H54 (cell line): Measurements from ENCODE around the gene CA10.

ENCODE experiments used
- DNase-seq: peaks from one replicate; pipeline ENCODE4 v3.0.0; 2011; ENCODE audit warnings: low spot score, mixed read lengths; ENCODE audit not compliant: insufficient read length
- FAIRE-seq: peaks from 3 replicates; lab custom pipeline; 2011; peaks lifted over from hg19 to GRCh38; lab: Jason Lieb, UNC
- POLR2A ChIP-seq: IDR thresholded peaks from 2 replicates; pipeline ENCODE4 v1.6.1; 2011; ENCODE audit warnings: low read depth, mild to moderate bottlenecking, low read length

CA10 gene

DNA sequence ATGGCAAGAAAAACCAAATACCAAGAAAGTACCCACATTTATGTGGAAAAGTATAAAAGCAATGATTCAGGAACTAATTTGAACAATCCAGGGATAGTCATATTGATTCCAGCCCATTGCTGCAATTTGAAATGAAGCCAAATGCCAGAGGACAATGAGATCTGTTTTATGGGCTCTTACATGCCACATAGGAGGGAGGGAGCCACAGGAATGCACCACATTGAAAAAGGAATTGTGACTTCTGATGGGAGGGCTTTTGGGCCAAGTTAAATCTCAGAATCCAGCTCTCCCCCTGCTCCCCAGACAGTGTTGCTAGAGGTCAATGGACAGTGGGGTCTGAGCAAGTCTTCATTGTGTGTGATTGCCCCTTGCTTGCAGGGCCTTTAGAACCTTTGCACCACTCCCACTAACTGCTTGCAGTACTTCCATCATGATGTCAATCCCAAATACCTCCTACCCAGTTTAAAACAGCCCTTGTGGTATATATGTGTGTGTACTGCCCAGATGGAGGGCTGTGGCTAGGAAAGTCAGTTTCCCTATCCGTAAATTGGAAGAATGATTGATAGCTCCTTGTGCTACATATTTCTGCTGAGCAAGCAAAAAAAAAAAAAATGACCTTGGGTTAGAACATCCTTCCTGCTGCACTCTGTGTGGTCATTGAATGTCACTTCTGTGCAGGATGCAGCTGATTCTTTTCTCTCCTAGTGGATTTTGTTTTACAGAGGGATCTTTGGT is 491.4 kb downstream of the CA10 start:
- TF ChIP-seq POLR2A: no peak
- DNase-seq: no peak
- no peak for FAIRE-seq

DNA sequence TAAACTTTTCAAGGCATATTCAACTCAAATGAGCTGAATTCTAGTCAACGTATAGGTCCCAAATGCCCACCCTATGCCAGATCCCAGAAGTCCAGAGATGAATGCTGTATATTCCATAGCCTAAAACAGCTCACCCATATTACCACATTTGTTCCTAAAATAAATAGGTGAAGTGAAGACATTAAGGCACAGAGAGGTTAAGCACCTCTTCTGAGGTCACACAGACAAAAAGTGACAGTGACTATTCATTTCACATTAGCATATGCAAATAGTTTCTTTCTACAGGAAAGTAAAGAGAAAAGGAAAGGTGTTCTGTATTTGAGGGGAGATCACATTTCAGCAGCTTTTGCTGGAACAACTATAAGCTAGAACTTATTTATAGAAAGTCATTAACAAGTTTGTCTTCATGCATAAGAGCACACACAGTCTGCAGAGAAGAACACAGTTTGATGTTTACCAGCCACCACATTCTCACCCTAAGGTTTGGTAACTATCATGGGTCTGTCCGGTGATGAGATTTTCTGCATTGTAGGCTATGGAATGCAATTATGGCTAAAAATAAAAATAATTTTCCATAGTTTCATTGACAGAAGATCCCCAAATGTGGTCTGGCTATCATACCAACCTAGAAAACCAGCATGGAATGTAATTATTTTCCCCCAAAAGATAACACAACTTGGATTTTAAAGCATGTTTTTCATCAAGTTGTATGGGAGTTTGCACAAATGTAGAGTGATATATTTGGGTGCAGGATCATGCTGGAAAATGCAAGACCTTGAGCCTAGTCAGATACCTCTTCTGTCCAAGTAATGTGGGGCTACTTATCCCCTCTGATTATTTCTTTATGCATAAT is 496.1 kb downstream of the CA10 start:
- no peak for TF ChIP-seq POLR2A
- DNase-seq (no peak), FAIRE-seq (no peak)

DNA sequence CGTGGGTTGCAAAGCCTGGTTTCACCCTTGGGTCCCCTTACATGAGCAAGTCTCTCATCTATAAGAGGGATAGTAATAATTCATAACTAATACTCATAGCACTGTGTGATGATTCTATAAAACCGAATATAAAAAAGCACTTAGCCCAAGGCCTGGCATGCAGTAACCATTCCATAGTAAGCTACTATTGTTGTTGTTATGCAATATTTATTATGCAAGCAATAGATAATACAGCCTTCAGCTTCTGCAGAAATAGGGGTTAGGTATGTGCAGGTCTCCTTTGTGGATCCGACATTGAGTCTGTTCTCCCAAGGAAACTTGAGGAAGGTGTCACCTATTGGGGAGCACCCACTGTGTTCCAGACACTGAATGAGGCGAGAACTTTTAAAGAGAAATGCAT is 497.1 kb downstream of the CA10 start:
- DNase-seq: no peak
- no peak for TF ChIP-seq POLR2A
- FAIRE-seq: no peak

DNA sequence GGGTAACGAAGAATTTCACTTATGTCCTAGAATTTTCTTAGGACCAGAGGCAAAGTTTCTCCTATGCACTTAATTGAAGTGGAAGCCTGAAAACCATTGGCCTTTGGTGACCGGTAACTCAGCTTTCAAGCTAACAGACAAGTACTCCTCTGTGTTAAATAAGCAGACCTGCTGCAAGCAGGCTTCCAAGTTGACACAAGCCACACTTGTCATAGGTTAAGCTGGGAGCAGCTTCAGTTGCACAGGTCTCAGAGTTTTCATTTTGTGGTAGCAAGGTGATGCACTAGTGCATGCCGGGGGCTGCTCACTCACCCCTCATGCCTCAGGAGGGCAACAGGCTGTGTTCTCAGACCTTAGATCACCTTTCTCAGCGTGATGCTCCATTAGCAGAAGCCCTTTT is 498.2 kb downstream of the CA10 start:
- DNase-seq (no peak), FAIRE-seq (no peak)
- TF ChIP-seq POLR2A: no peak

DNA sequence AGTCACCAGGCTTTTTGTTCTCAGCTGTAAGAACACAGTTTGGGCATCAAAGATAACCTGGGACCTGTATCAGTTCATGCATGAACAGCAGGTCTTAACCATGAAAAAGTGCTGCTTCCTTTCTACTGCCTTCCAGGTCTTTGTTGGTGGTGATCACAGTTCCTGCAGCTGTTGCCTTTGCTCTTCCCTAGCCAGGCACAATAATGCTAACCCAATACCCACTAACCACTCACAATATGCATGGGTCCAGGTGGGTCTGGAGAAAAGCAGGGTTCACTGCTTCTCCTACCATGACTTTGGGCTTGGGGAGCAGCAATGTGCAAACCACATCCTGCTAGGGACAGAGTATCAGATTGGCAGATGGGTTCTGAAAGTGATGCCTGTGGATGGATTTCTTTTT is 501.3 kb downstream of the CA10 start:
- FAIRE-seq: no peak
- DNase-seq: no peak
- no peak for TF ChIP-seq POLR2A

DNA sequence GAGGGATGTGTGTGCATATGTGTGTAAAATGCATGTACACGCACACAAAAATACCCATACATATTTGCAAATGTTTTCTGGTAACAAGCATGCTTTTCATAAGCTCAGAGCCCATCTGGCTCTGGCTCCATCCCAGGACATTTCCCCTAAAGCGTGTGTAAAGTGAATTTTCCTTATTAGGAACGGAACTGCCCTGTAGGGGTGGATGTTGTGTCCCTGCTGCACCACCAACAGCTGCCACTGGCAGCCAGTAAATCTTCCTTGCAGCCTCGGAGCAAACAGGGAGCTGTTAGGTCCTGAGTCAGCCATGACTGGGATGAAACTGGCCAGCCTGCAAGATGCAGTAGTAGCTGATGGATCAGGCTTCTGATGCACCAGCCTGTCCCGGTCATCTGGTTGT is 504.6 kb downstream of the CA10 start:
- DNase-seq (peak; percentile 14), FAIRE-seq (no peak)
- TF ChIP-seq POLR2A: no peak

DNA sequence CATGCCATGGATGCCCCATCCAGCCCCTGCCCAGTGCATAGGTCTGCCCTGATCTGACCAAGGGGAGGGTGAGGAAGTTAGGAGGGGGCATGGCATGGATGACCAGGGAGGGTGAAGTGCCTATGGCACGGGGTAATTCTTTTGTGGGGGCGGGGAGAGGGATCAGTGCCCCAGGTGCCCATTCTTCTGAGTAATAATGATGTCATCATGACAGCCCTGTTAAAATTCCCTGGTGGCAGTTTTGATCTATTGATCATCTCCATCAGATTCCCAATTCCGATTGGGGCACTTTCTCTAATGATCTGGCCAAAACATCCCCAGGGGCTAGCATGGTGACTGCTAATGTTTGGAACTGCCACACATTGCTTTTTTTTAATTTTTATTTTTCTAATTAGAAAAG is 506.0 kb downstream of the CA10 start:
- TF ChIP-seq POLR2A: no peak
- DNase-seq (no peak), FAIRE-seq (no peak)

DNA sequence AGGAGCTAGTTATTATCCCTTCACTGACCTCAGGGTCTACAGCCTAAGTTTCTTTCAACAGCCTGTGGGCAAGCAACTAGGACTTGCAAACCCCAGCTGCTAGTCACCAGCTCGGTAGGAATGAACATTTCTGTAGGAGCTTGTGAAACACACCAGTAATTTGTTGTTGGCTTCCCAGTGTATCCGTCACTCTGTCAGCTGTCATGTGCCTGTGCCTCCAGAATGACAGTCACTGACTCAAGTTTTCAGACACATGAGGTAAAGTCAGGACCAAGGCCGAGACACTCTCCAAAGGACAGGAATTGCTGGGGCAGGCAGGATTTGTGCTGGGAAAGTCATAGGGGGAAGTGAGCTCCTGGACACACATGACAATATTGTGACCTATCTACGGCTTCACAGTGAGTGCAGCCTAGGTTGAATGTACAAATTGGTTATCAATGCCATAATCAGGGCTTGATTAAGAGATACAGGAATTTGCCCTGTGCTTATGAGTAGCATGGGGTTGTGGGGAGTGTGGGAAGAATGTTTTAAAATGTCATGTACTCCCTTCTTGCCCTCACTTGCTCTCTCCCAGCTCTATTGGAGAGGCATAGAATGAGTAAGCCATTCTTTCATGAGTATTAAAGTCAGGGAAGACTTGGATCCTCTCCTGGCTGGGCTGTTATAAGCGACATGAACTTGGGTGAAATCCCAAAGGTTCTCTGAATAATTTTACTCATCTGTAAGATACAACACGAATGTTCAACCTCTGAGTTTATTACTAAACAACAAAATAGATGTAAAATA is 506.8 kb downstream of the CA10 start:
- DNase-seq: no peak
- TF ChIP-seq POLR2A: no peak
- no peak for FAIRE-seq

DNA sequence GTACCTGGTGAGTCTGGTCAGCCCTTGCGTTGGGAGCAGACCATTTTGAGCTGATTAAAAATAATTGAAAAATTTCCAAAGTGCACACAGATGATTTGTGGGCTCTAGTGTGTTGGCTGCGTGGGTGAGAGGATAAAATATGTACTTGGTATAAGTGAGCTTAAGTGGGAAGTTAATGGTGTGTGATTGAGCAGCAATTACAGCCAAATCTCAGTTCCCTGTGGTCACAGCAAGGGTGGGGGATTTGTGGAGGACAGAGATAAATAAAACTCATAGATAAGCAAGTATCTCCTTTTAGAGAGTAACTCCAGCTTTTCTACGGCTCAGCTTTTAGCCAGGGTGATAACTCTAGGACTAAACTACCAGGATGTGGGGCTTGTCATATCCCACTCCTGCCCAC is 507.7 kb downstream of the CA10 start:
- no peak for TF ChIP-seq POLR2A
- DNase-seq: no peak
- FAIRE-seq: no peak

DNA sequence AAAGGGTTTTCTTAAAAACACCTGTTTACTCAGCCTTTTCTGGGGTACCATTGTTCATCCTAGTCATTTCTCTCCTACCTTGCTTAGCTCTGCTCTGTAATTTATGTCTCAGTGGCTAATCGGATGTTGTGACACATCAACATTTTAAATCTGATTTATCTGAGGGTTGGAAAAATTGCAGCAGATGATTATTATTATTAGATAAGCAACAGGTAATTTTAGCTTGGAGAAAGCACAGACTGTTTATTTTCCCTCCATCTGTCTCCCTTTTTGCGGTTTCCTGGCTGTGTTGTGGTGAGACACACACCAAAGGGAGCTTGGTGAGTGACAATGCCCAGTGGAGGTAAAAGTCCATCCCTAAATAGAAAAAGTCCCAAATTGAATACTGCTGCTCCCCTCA is 508.3 kb downstream of the CA10 start:
- DNase-seq: no peak
- TF ChIP-seq POLR2A: no peak
- FAIRE-seq: no peak

DNA sequence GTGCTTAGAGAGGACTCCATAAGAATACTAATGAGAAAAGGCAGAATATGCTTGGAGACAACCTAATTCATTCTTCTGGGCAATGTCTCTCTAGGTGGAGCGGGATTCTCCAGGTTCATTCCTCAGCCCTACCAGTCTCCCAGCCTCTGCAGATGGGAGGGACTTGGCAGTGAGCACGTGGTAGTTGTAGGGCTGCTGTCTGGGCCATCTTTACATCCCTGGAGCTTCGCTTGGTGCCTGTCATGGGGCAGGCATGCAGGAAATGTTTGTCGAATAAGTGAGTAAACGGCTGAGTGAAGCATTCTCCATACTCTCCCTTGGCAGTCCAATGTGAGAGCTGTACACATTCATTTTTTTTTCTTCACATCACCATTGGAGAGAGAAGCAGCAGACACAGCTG is 510.7 kb downstream of the CA10 start:
- no peak for TF ChIP-seq POLR2A
- DNase-seq: no peak
- no peak for FAIRE-seq

DNA sequence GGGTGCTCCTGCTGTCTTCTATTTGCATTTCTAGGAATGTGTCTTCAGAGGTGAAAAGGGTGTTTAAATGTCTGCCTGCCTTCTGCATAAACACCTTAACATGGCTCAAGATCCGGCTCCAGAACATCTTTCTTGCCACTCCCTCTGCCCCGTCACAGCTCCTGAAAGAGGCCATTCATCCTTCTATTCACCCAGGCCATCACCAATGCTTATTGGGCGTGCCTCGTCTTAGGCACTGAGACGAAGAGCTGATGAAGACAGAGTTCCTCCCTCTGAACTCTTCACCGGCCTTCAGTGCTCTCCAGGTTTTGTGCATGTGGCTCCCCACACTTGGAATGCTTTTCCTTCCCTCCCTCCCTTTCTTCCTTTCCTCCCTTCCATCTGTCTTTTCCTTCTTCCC is 511.4 kb downstream of the CA10 start:
- FAIRE-seq (no peak), DNase-seq (no peak)
- TF ChIP-seq POLR2A: no peak

DNA sequence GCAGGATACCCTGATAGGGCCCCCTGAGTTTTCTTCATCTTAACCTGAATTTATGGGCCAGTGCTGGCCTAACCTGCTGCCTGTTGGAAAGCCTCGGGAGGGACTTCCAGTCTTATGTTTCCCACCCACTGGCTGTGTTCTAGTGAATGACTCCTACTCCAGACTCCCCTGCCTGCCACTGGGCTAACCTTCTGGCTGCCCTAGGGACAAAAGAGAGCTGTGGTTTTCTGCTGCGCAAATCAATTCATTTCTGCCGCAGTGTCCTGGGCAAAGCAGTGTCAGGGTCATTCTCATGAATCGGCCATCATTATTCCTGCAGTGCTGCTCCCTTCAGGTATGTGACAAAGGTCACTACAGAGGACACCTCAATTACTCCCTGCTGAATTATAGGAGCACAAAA is 512.0 kb downstream of the CA10 start:
- FAIRE-seq: no peak
- no peak for TF ChIP-seq POLR2A
- no peak for DNase-seq

DNA sequence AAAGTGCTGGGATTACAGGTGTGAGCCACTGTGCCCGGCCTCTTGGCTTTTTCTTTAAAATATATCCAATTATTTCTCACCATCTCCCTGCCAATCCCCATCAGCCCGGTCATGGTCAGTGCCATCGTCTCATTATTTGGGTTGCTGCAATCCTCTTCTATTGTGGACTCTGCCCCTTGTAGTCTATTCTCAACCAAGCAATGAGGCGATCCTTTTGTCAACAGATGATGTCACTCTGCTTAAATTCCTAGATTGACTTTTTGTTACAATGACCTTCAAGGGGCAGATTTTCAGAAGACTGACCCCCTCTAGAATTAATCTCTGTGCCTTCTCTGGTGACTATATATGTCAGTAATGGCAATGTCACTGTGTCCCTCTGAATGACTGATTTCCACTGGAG is 513.5 kb downstream of the CA10 start:
- FAIRE-seq: no peak
- no peak for DNase-seq
- no peak for TF ChIP-seq POLR2A
